SH-SY5Y (cell line): ENCODE results near the gene LYVE1.

ENCODE experiments used
- GATA2 ChIP-seq: IDR thresholded peaks from 2 replicates; pipeline ENCODE4 v1.6.1; 2011; ENCODE audit warnings: mild to moderate bottlenecking, low read depth, low read length
- GATA3 ChIP-seq: IDR thresholded peaks from 2 replicates; pipeline ENCODE4 v1.6.1; 2011; ENCODE audit warnings: low read depth, mild to moderate bottlenecking, low read length, moderate library complexity

DNA sequence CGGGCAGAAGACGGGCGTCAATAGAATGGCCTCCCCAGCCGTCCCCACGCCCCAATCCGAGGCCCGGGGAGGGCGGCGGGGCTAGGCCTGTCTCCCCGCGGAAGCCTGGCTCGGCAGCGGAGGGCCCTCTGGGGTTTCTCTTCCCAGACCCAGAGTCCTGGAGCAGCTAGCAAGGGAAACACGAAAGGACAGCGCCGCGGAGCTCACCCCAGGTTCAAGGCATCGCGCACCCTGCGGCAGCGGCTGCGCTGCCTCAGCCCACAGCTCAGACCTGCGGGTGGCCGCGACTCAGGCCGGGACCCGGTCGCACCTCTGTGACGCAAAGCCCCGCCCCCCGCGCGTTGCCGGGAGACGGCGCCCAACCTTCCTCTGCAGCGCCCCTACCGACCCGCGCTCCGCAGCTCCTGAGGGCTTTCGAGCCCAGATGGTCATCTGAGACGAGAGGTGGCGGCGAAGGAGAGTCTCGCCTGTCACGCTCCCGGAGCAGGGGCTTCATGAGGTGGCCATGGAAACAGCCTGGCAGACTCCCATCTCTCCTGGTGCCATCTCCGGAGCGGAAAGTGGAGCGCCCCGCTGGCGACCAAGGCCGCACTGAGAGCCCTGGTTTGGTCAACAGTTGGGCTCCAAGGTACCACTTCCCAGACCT is 27.4 kb downstream of the LYVE1 start, which contains the start of gene RNF141:
- TF ChIP-seq GATA2 (no peak; the same call in 1 of the 2 replicates), GATA3 (no peak)
